CMK (cell line): ENCODE data around the gene KIF22.
"Not testable (repeated sequence)": the region's sequence is repeated elsewhere in the genome, so short reads cannot be mapped to it uniquely, and the experiment has no call there.

ENCODE experiments used
- DNase-seq: peaks from one replicate; pipeline ENCODE4 v3.0.0-alpha.2; 2010; ENCODE audit warnings: low read depth

KIF22 gene

DNA sequence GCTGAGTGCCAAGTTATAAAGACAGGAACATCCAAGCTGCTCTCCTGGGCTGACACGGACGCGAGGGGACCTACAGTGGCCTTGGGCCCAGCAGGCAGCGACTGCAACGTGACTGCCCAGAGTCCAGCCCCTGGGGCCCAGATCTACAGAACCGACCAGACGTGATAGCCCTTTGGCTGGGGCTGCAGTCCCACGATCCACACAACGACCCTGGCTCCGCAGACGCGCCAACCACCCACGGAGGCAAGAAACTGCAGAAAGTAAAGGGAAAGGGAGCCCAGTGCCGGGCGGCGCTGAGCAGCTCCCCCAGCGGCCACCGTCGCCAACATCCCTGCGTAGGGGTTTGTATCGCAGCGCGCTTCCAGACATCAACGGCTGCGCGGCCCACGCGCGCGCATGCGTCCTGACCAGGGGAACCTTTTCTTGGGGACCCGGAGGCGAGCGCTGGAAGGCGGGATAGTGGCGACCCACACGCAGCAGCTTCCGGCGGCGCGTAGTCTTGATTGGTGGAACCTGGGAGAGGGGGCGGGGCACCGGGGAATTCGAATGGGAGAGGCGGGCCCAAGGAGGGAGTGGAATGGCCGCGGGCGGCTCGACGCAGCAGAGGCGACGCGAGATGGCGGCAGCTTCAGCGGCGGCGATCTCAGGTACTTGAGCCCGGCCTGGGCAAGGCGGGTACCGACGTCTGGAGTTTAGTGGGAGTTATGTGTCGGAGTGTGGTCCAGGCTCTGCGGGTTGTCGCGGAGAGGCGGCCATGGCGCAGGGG is at the start of gene KIF22:
Gene KIF22, plus strand, starts transcription at position 569 of the 766 bp plus-strand sequence. Its CDS starts 9 bp downstream, at position 578.
- peak; percentile 97 for DNase-seq

DNA sequence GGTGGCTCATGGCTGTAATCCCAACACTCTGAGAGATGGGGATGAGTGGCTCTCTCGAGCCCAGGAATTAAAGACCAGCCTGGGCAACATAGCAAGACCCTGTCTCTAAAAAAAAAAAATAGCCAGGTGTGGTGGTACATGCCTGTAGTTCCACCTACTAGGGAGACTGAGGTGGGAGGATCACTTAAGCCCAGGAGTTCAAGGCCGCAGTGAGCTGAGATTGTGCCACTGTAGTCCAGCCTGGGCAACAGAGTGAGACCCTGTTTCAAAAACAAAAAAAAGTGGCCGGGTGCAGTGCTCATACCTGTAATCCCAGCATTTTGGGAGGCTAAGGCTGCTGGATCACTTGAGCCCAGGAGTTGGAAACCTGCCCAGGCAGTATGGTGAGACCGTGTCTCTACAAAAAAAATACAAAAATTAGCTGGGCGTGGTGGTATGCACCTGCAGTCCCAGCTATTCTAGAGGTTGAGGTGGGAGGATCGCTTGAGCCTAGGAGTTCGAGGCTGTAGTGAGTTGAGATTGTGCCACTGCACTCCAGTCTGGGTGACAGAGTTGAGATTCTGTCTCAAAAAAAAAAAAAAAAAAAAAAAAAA is 47.8 kb upstream of the KIF22 start:
- no peak for DNase-seq

DNA sequence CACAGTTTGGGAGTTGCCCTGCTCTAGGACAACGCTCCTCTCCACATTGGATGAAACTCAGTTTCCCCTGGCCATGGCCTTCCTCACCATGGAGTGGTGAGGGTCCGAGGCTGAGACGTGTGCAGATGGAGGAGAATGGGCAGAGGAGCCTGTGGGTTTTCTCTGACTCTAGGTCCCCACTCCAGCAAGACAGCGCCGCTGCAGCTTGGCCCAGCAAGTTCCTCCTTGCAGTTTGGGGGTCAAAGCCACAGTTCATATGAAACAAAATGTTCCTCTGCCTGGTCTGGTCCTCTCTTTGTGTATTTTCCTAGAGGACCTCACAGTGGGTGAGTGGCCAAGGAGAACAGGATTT is 47.1 kb upstream of the KIF22 start:
- DNase-seq, result no peak

DNA sequence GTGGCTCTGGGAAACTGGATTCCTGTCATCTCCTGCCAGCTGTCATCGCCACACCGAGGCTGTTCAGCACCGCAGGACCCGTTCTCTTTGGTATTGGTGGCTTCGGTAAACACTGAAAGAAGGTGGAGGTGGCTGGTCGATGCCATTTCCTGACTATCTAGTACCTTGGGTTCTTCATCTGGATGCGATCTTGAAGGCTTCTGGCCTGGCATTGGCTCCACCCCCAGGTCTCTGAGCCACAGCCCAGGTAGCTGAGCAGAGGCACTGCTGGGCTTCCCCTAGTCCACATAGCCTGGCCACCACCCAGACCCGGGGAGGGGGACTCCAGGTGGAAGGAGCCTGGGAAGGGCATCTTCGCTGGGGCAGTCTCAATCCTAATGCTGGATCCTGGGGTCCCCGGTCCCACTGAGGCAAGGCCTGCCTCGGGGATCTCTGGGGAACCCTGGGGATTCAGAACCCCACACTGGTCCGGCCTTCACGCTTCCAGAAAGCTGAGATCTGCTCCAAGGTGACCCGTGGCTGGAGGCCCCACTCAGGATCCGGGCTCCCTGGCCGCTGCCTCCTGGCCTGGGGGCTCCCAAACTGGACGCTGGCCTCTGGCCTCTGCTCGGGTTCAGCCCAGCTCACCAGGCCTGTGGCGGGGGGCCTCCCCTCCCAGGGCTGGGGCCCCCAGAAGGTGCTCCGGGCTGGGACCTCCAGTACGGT is 46.6 kb upstream of the KIF22 start:
- DNase-seq, result no peak

GRCh38 chr16:29744541-29745101 is 45.9 kb upstream of the KIF22 start:
- no peak for DNase-seq

DNA sequence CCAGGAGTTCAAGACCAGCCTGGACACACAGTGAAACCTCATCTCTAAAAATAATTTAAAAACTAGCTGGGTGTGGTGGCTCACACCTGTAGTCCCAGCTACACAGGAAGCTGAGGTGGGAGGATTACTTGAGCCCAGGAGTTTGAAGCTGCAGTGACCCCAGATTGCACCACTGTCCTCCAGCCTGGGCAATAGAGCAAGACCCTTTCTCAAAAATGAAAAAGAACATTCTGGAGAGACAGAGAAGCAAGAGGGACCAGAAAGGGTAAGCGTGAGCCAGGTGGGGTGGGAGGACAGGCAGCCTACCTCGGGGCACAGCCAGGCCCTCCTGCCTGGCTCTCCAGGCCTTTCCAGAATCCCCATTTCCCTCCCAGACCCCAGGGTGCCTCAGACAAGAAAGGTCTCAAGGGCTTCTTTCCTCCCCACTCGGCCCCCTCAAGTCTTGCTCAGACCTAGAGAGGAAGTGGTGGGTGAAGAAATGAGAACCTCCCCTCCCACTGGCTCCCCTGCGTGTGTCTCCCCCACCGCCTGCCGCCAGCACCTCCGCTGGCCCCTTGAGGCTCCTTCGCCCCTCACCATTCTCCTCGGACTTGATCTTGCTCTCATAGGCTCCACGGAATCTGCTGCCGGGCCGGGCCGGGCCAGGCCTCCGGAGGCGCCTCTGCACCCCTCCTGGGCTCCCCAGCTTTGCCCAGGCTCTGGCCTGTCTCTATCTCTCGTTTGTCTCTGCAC is 45.3 kb upstream of the KIF22 start:
- DNase-seq, result no peak

- peak; percentile 98 for DNase-seq
These were observed 44.7 kb upstream of the KIF22 start, which contains the start of gene C16orf54 for GRCh38 chr16:29745853-29746345. Gene C16orf54, minus strand, starts transcription at chr16:29745990. Its CDS starts 1,039 bp downstream, at chr16:29744951.

- DNase-seq, result peak; percentile 57
These were observed 44.0 kb upstream of the KIF22 start for GRCh38 chr16:29746518-29746917.

DNA sequence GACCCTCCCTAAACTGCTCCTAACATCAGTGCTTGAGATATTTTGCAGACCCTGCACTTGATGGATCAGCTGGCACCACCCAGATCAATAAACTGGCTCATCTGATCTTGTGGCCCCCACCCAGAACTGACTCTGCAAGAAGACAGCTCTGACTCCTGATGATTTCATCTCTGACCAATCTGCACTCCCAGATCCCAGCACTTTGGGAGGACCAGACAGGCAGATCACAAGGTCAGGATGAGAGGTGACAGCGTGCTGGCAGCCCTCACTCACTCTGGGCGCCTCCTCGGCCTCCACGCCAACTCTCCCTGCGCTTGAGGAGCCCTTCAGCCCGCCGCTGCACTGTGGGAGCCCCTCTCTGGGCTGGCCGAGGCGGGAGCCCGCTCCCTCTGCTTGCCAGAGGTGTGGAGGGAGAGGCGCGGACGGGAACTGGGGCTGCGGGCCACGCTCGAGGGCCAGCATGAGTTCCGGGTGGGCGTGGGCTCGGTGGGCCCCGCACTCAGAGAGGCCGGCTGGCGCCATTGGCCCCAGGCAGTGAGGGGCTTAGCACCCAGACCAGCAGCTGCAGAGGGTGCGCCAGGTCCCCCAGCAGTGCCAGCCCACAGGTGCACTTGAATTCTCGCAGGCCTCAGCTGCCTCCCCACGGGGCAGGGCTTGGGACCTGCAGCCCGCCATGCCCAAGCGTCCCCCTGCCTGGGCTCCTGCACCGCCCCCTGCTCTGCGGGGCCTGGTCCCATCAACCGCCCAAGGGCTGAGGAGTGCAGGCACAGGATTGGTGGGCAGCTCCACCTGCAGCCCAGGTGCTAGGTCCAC is 42.4 kb upstream of the KIF22 start:
- DNase-seq, result no peak

- DNase-seq, result not testable (repeated sequence)
These were observed 41.8 kb upstream of the KIF22 start for GRCh38 chr16:29748760-29749149.

DNA sequence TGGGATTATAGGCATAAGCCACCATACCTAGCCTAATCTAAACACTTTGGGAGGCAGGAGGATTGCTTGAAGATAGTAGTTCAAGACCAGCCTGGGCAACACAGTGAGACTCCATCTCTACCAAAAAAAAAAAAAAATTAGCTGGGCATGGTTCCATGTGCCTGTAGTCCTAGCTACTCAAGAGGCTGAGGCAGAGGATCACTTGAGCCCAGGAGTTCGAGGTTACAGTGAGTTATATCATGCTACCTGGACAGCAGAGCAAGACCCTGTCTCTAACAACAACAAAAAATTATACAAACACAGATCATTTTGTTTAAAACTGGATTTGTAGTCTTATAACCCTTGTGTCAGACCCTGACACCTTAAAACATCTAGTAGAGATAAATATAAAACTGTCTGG is 37.0 kb upstream of the KIF22 start:
- no peak for DNase-seq

GRCh38 chr16:29756654-29757053 is 33.9 kb upstream of the KIF22 start:
- DNase-seq, result no peak

DNA sequence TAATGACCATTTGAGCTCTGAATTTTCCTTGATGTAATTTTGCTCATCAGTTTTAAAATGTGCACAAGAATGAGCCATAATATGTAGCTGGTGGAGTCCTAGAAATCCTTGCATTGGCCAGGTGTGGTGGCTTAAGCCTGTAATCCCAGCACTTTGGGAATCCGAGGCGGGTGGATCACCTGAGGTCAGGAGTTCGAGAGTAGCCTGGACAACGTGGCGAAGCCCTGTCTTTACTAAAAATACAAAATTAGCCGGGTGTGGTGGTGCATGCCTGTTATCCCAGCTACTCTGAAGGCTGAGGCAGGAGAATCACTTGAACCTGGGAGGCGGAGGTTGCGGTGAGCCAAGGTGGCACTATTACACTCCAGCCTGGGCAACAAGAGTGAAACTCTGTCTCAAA is 33.5 kb upstream of the KIF22 start:
- not testable (repeated sequence) for DNase-seq

GRCh38 chr16:29757950-29758466 is 32.5 kb upstream of the KIF22 start:
- no peak for DNase-seq

DNA sequence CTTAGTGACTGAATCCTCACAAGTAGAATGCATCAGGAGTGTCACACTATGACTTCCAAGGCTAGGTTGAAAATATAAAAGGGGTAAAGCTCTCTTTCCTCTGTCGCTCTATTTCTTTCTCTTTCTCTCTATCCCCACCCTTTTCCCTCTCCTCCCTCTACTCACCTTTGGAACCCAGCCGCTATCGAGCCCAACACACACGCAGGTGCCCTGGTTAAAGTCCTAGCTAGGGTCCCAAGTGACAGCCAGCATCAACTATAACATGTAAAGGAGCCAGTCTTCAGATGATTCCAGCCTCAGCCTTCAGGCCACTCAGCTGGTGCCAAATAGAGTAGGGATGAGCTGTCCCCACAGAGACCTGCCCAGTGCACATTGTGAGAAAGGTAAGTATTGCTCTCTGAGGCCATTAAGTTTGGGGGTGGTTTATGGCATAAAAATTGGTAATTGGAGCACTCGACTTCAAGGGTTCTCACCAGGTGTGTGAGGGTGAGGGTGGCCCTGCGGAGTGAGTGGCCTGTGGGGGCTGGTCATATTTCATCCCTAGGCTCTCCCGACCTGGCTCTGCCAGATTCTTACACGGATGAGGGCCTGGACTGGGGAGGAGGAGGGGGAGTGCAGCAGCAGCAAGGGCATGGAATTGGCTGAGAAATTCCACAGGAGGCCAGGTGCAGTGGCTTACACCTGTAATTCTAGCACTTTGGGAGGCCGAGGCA is 29.8 kb upstream of the KIF22 start:
- DNase-seq, result no peak

- not testable (repeated sequence) for DNase-seq
These were observed 29.3 kb upstream of the KIF22 start for GRCh38 chr16:29761280-29761651.

GRCh38 chr16:29761882-29762281 is 28.7 kb upstream of the KIF22 start:
- no peak for DNase-seq

- DNase-seq, result no peak
These were observed 27.2 kb upstream of the KIF22 start for GRCh38 chr16:29763326-29763725.

- no peak for DNase-seq
These were observed 25.2 kb upstream of the KIF22 start for GRCh38 chr16:29765167-29766032.
